SK-N-SH treated with all-trans-retinoic acid at 6 μM for 48 hours (cell line): ENCODE measurements around the gene B4GALNT4.

Experiments used
- ARNTL ChIP-seq: fragments of 450-650 bp; formaldehyde crosslinking; IDR thresholded peaks from 2 replicates; pipeline ENCODE4 v1.5.0; 2020; ENCODE audit warnings: low read depth, mild to moderate bottlenecking, moderate library complexity, borderline replicate concordance
- BACH2 ChIP-seq: fragments of 250-450 bp; sonication (Bioruptor Pico); IDR thresholded peaks from 2 replicates; pipeline ENCODE4 v1.9.0; 2021; ENCODE audit warnings: mild to moderate bottlenecking, borderline replicate concordance
- CREB5 ChIP-seq: fragments of 250-450 bp; sonication (Bioruptor Pico); IDR thresholded peaks from 2 replicates; pipeline ENCODE4 v1.5.1; 2020; ENCODE audit warnings: low read depth, mild to moderate bottlenecking, moderate library complexity
- CSDC2 ChIP-seq: fragments of 250-450 bp; sonication (Bioruptor Pico); IDR thresholded peaks from 2 replicates; pipeline ENCODE4 v1.5.0; 2020; ENCODE audit warnings: mild to moderate bottlenecking, moderate library complexity
- ESRRG ChIP-seq: fragments of 250-450 bp; sonication (Bioruptor Pico); IDR thresholded peaks from 2 replicates; pipeline ENCODE4 v1.6.1; 2021; ENCODE audit warnings: mild to moderate bottlenecking
- GLIS3 ChIP-seq: fragments of 250-450 bp; sonication (Bioruptor Pico); IDR thresholded peaks from 2 replicates; pipeline ENCODE4 v1.5.0; 2020; ENCODE audit warnings: mild to moderate bottlenecking, moderate library complexity
- ISL1 ChIP-seq: fragments of 250-450 bp; sonication (Bioruptor Pico); IDR thresholded peaks from 2 replicates; pipeline ENCODE4 v2.1.2; 2022; ENCODE audit warnings: mild to moderate bottlenecking, moderate library complexity
- PATZ1 ChIP-seq: fragments of 250-450 bp; sonication (Bioruptor Pico); IDR thresholded peaks from 2 replicates; pipeline ENCODE4 v1.8.0; 2020; ENCODE audit warnings: mild to moderate bottlenecking, moderate library complexity, borderline replicate concordance
- RARB ChIP-seq: fragments of 250-450 bp; sonication (Bioruptor Pico); IDR thresholded peaks from 2 replicates; pipeline ENCODE4 v1.8.0; 2021; ENCODE audit warnings: mild to moderate bottlenecking, moderate library complexity
- ZFP3 ChIP-seq: fragments of 250-450 bp; sonication (Bioruptor Pico); IDR thresholded peaks from 2 replicates; pipeline ENCODE4 v1.5.0; 2020; ENCODE audit warnings: mild to moderate bottlenecking, moderate library complexity
- ZFP30 ChIP-seq: fragments of 450-650 bp; formaldehyde crosslinking; IDR thresholded peaks from 2 replicates; pipeline ENCODE4 v1.5.0; 2022; ENCODE audit warnings: mild to moderate bottlenecking, moderate library complexity
- ZNF70 ChIP-seq: fragments of 450-650 bp; formaldehyde crosslinking; IDR thresholded peaks from 2 replicates; pipeline ENCODE4 v1.5.0; 2020; ENCODE audit warnings: mild to moderate bottlenecking, moderate library complexity
- ZNF8 ChIP-seq: fragments of 450-650 bp; formaldehyde crosslinking; IDR thresholded peaks from 2 replicates; pipeline ENCODE4 v1.5.0; 2020; ENCODE audit warnings: mild to moderate bottlenecking, moderate library complexity

GRCh38 chr11:413120-414081 is 44.1 kb downstream of the B4GALNT4 start:
- TF ChIP-seq GLIS3 (no peak), ZNF70 (no peak), ARNTL (CRISPR knock-in tag) (no peak), PATZ1 (no peak), BACH2 (no peak), ISL1 (no peak), ZFP30 (no peak), ZNF8 (CRISPR knock-in tag) (no peak), CSDC2 (CRISPR knock-in tag) (no peak), ESRRG (CRISPR knock-in tag) (no peak), CREB5 (CRISPR knock-in tag) (no peak), RARB (CRISPR knock-in tag) (no peak), ZFP3 (CRISPR knock-in tag) (no peak)
